NB4 (cell line): ENCODE measurements around the gene RASSF7.

Experiments used
- POLR2A ChIP-seq: IDR thresholded peaks from 2 replicates; pipeline ENCODE4 v1.6.1; 2011; ENCODE audit warnings: mild to moderate bottlenecking; ENCODE audit not compliant: insufficient read length; ENCODE audit errors: extremely low read depth
- TF ChIP-seq, protein P1 (sequence below): IDR thresholded peaks from one replicate; pipeline ENCODE4 v1.5.1; 2012; ENCODE audit warnings: low read depth, low read length
- TF ChIP-seq, protein P2 (sequence below): IDR thresholded peaks from 2 replicates; pipeline ENCODE4 v1.6.1; 2011; ENCODE audit warnings: low read depth, low read length

DNA sequence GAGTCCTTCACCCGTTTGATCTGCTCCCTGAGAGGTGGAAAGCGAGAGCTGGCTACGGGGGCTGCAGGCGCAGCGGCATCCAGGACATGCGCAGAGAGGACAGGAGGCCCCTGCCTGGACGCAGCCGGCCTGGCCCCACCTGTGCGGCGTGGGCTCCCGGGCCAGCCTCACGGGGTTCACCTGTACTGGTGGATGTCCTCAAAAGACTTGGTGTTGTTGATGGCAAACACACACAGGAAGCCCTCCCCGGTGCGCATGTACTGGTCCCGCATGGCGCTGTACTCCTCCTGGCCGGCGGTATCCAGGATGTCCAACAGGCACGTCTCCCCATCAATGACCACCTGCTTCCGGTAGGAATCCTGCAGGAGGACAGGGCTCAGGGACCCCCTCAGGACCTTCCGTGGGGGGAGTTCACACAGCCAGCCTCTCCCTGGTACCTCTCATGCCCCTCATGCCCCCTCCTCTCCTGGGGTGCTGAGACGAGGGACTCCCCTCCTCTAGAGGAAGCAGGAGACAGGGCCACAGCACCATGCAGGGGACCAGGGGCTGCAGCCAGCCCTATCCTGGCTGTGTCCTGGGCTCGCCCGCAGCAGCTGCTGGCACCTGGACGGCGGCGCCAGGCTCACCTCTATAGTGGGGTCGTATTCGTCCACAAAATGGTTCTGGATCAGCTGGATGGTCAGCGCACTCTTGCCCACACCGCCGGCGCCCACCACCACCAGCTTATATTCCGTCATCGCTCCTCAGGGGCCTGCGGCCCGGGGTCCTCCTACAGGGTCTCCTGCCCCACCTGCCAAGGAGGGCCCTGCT is 27.0 kb upstream of the RASSF7 start:
- TF ChIP-seq, protein P1, sequence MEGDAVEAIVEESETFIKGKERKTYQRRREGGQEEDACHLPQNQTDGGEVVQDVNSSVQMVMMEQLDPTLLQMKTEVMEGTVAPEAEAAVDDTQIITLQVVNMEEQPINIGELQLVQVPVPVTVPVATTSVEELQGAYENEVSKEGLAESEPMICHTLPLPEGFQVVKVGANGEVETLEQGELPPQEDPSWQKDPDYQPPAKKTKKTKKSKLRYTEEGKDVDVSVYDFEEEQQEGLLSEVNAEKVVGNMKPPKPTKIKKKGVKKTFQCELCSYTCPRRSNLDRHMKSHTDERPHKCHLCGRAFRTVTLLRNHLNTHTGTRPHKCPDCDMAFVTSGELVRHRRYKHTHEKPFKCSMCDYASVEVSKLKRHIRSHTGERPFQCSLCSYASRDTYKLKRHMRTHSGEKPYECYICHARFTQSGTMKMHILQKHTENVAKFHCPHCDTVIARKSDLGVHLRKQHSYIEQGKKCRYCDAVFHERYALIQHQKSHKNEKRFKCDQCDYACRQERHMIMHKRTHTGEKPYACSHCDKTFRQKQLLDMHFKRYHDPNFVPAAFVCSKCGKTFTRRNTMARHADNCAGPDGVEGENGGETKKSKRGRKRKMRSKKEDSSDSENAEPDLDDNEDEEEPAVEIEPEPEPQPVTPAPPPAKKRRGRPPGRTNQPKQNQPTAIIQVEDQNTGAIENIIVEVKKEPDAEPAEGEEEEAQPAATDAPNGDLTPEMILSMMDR: no peak
- TF ChIP-seq, protein P2, sequence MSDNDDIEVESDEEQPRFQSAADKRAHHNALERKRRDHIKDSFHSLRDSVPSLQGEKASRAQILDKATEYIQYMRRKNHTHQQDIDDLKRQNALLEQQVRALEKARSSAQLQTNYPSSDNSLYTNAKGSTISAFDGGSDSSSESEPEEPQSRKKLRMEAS: no peak
- no peak for TF ChIP-seq POLR2A
